Left lung (tissue), 10 donors: Measurements from ENCODE around the gene RGS3. TPM values are rescaled to one million over a fixed set of nuclear protein-coding genes. Genes with fewer than 3 reads are reported as not detected.
A peak's percentile ranks its signal among the peaks of the same experiment; 100 is the strongest.

ENCODE experiments used
- ATAC-seq: fragments of 200-7000 bp; cut with Tn5 transposase; one replicate; pipeline ENCODE4 v1.9.1; 2020; ENCODE audit warnings: moderate library complexity
- DNase-seq, 4 donors: peaks; one replicate each; pipeline ENCODE4 v3.0.0-alpha.2; 2013 to 2020
- H3K27ac ChIP-seq, 2 donors: fragments of 200-600 bp; sonication (generic) in 1 of 2; one replicate each; pipeline versions ENCODE4 v1.5.0 to v1.8.0; 2020 to 2021
- H3K27me3 ChIP-seq, 2 donors: fragments of 200-600 bp; sonication (generic) in 1 of 2; one replicate each; pipeline versions ENCODE4 v1.5.0 to v1.8.0; 2020 to 2021
- H3K36me3 ChIP-seq, 2 donors: fragments of 200-600 bp; sonication (generic) in 1 of 2; one replicate each; pipeline versions ENCODE4 v1.5.0 to v1.8.0; 2020 to 2021
- H3K4me1 ChIP-seq, 2 donors: fragments of 200-600 bp; one replicate each; pipeline ENCODE4 v1.8.0; 2021
- H3K4me3 ChIP-seq, 2 donors: fragments of 200-600 bp; sonication (generic) in 1 of 2; one replicate each; pipeline versions ENCODE4 v1.5.0 to v1.8.0; 2020 to 2021; ENCODE audit warnings: mild to moderate bottlenecking in 1 of 2
- H3K9me3 ChIP-seq, 2 donors: fragments of 200-600 bp; sonication (generic) in 1 of 2; one replicate each; pipeline versions ENCODE4 v1.5.0 to v1.8.0; 2020 to 2021
- CTCF ChIP-seq, 2 donors: fragments of 200-600 bp; sonication (generic) in 1 of 2; IDR thresholded peaks; one replicate each; pipeline versions ENCODE4 v1.5.0 to v1.8.0; 2021; ENCODE audit warnings: antibody characterized with exemption in 2 of 2
- intact Hi-C, 2 donors: fragments of 100-400 bp; cut with DNase I; formaldehyde crosslinking; loops; one replicate each; pipeline versions ENCODE4 v1.11.2 to v1.14.2; 2022
- polyA plus RNA-seq, 6 donors: library from polyadenylated mRNA; unstranded; fragments of 120-200 nt; gene quantifications; one replicate each; pipeline ENCODE4 v1.2.1, GENCODE V29; 2013; ENCODE audit not compliant: insufficient read length in 6 of 6
- total RNA-seq, 2 donors: library from RNA; stranded (reverse); fragmentation: NEBNext Ultra II Directional; extraction: Animal tissue kit (Norgen Biotek cat#: 25700); gene quantifications; one replicate each; pipeline ENCODE4 v1.2.1, GENCODE V29; 2021
- donor health status: DM: no; HTN: yes; CAD: no.
- donor health status: DM: no; HTN: no; CAD: no.

Gene RGS3
- total and polyA plus RNA-seq, 8 donors: 69.6 to 96.9 (median 77.4) TPM

- no peak overlapping the region for H3K4me3 ChIP-seq
- H3K4me1 ChIP-seq: no peaks in the 10 kb centered on the region
- TF ChIP-seq CTCF (IDR thresholded peaks at IDR 0.05): no peak
- no peak overlapping the region for H3K27ac ChIP-seq
- ATAC-seq (no peak), DNase-seq (peak in 1 of 4 donors; percentile 50)
- peaks cover 0 to 31% of the 10 kb centered on the region in 2 donors for H3K36me3 ChIP-seq
- intact Hi-C loops: no loop called here
- no peaks in the 10 kb centered on the region for H3K27me3 ChIP-seq
- no peaks in the 10 kb centered on the region for H3K9me3 ChIP-seq
Measured at GRCh38 chr9:113533335-113534225, 70.1 kb downstream of the RGS3 start.

GRCh38 chr9:113535756-113536155 is 72.2 kb downstream of the RGS3 start:
- no peak overlapping the region for H3K27ac ChIP-seq
- intact Hi-C loops: no loop called here

GRCh38 chr9:113536166-113536482 is 72.6 kb downstream of the RGS3 start:
- intact Hi-C loops: no loop called here

More at GRCh38 chr9:113535756-113536155, 72.2 kb downstream of the RGS3 start:
- no peak for TF ChIP-seq CTCF (IDR thresholded peaks at IDR 0.05)
- Histone ChIP-seq H3K9me3 (no peaks in the 10 kb centered on the region), H3K4me3 (no peak overlapping the region), H3K36me3 (peaks cover 0 to 27% of the 10 kb centered on the region in 2 donors), H3K4me1 (no peaks in the 10 kb centered on the region), H3K27me3 (no peaks in the 10 kb centered on the region)
- peak in 2 of 4 donors; percentile 10 to 16 for DNase-seq
- no peak for ATAC-seq

DNA sequence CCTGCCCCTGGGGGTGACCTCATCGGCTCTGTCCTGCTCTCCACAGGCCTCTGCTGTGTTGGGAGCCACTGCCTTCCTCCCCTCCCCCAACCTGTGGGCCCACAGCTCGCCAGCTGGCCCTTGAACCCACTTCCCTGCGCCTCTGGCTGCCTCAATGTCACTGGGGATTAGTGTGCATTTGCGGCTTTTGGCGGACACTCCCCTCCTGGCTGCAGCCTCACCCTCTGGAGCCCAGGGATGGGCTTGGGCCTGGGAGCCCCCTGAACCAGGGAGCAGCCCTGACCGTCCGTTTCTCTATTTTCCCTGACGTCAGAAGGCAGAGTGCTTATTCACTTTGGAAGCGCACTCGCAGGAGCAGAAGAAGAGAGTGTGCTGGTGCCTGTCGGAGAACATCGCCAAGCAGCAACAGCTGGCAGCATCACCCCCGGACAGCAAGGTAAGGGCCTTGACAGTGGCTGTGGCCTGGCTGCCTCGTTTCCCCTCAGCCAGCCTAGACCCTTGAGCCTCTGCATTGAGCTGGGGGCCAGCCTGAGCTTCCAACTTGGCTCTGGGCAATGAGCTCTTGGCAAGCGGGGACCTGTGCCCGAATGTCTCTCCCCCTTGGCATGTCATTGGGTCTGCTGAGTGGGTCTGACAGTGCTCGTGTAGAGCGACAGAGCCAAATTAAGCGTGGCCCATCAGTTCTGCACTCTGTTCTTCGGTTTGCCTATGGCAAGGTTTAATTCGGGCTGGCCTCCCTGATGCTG is 73.1 kb downstream of the RGS3 start:
- Histone ChIP-seq H3K27me3 (no peaks in the 10 kb centered on the region), H3K4me3 (no peak overlapping the region), H3K9me3 (no peaks in the 10 kb centered on the region), H3K36me3 (peaks cover 0 to 33% of the 10 kb centered on the region in 2 donors), H3K4me1 (no peaks in the 10 kb centered on the region), H3K27ac (no peak overlapping the region)
- intact Hi-C loops: no loop called here
- peak in 3 of 4 donors; percentile 32 to 60 (median 37) for DNase-seq
- no peak for TF ChIP-seq CTCF (IDR thresholded peaks at IDR 0.05)
- peak; percentile 21 for ATAC-seq

More at GRCh38 chr9:113536166-113536482, 72.6 kb downstream of the RGS3 start:
- ATAC-seq (no peak), DNase-seq (no peak)
- Histone ChIP-seq H3K36me3 (peaks cover 0 to 28% of the 10 kb centered on the region in 2 donors), H3K4me3 (no peak overlapping the region), H3K27me3 (no peaks in the 10 kb centered on the region), H3K9me3 (no peaks in the 10 kb centered on the region), H3K27ac (no peak overlapping the region), H3K4me1 (no peaks in the 10 kb centered on the region)
- TF ChIP-seq CTCF (IDR thresholded peaks at IDR 0.05): no peak

DNA sequence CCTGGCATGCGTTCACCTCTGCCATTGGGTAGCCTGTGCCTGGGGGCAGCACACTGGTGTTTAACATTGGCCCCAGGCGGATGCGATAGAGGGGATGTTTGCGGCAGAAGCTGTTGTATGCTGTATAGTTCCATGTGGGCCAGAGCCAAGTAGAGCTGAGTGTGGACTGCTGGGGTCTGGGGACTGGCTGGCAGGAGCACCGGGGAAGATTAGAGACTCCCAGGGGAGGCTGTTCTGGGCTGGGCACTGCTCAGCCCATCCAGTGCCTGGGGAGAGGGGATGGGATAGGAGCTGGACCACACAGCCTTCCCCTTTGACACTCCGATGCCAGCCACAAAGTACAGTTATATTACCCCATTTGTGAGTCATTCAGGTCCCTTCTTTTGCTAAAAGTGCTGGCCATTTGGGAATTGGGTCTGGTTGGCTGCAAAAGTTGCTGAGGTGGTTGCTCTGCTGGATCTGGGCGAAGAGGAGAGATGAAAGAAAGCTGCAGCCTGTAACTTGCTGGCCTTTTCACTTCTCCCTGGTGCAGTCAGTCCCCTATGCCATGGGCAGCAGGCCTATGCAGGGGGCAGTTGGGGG is 73.8 kb downstream of the RGS3 start:
- H3K36me3 ChIP-seq: peaks cover 0 to 36% of the 10 kb centered on the region in 2 donors
- no peak for TF ChIP-seq CTCF (IDR thresholded peaks at IDR 0.05)
- DNase-seq (peak in 2 of 4 donors; percentile 14 to 20), ATAC-seq (no peak)
- H3K27me3 ChIP-seq: no peaks in the 10 kb centered on the region
- no peak overlapping the region for H3K27ac ChIP-seq
- no peaks in the 10 kb centered on the region for H3K4me1 ChIP-seq
- no peaks in the 10 kb centered on the region for H3K9me3 ChIP-seq
- H3K4me3 ChIP-seq: no peak overlapping the region
- intact Hi-C loops: no loop called here
